GM11168 (cell line): Measurements from ENCODE around the gene TAGLN2.

Source experiments
- in situ Hi-C: fragments of 300-500 bp; cut with MboI; formaldehyde crosslinking; loops from one replicate; pipeline ENCODE4 v1.12.0; 2022; ENCODE audit warnings: low sequenced_read_pairs; ENCODE audit not compliant: unreplicated experiment

The TAGLN2 gene

GRCh38 chr1:159924025-159924790 is 1.1 kb downstream of the TAGLN2 start:
- in situ Hi-C loops = no loop called here

GRCh38 chr1:159923203-159924024 is 1.9 kb downstream of the TAGLN2 start:
- in situ Hi-C loops = no loop called here

GRCh38 chr1:159922511-159923202 is 2.6 kb downstream of the TAGLN2 start:
- in situ Hi-C loops = no loop called here

- in situ Hi-C loops = no loop called here
Observed at GRCh38 chr1:159921700-159922504, 3.4 kb downstream of the TAGLN2 start.

GRCh38 chr1:159921251-159921650 is 4.1 kb downstream of the TAGLN2 start:
- in situ Hi-C loops = no loop called here

- in situ Hi-C loops = no loop called here
Observed at GRCh38 chr1:159920651-159921050, 4.7 kb downstream of the TAGLN2 start.

- in situ Hi-C loops = no loop called here
Observed at GRCh38 chr1:159920202-159920601, 5.1 kb downstream of the TAGLN2 start.

GRCh38 chr1:159919236-159919865 is 6.0 kb downstream of the TAGLN2 start:
- in situ Hi-C loops = no loop called here

- in situ Hi-C loops = no loop called here
Observed at GRCh38 chr1:159918352-159919200, 6.7 kb downstream of the TAGLN2 start.

- in situ Hi-C loops = no loop called here
Observed at GRCh38 chr1:159917533-159918351, 7.6 kb downstream of the TAGLN2 start.

GRCh38 chr1:159916242-159917051 is 8.9 kb downstream of the TAGLN2 start:
- in situ Hi-C loops = no loop called here

- in situ Hi-C loops = no loop called here
Observed at GRCh38 chr1:159915571-159916241, 9.6 kb downstream of the TAGLN2 start.

- in situ Hi-C loops = no loop called here
Observed at GRCh38 chr1:159914252-159915018, 10.9 kb downstream of the TAGLN2 start.

GRCh38 chr1:159913451-159914192 is 11.7 kb downstream of the TAGLN2 start:
- in situ Hi-C loops = no loop called here
